ENCODE results near the gene GSAP.

- TF ChIP-seq MAX (IDR thresholded peaks at IDR 0.05; ENCODE audit: insufficient read depth, insufficient read length), result no peak
- TF ChIP-seq CTCF (IDR thresholded peaks at IDR 0.05; ENCODE audit: extremely low read depth in 1 of 2, insufficient read depth in 1 of 2, low read depth in 1 of 2, low read length in 2 of 2), result no peak
- no peak for TF ChIP-seq FOS (IDR thresholded peaks at IDR 0.05; ENCODE audit: borderline replicate concordance, insufficient read depth, low read length)
These were observed 42.6 kb upstream of the GSAP start for GRCh38 chr7:77458786-77459185.

Measured in endothelial cell of umbilical vein (primary cell).